HepG2 (cell line): ENCODE measurements around the gene ACOT13. TPM values are rescaled to one million over a fixed set of nuclear protein-coding genes. Genes with fewer than 3 reads are reported as not detected.

Experiments used
- ADNP ChIP-seq: sonication (generic); formaldehyde crosslinking; IDR thresholded peaks from 2 replicates; pipeline ENCODE4 v1.4.0; 2020; ENCODE audit warnings: missing genetic modification reagents
- AKAP8 ChIP-seq: sonication (generic); formaldehyde crosslinking; IDR thresholded peaks from 2 replicates; pipeline ENCODE4 v1.5.1; 2020; ENCODE audit warnings: mild to moderate bottlenecking, missing genetic modification reagents
- CBFB ChIP-seq: sonication (generic); formaldehyde crosslinking; IDR thresholded peaks from 2 replicates; pipeline ENCODE4 v1.4.0; 2020; ENCODE audit warnings: missing genetic modification reagents
- CENPT ChIP-seq: sonication (generic); formaldehyde crosslinking; IDR thresholded peaks from 2 replicates; pipeline ENCODE4 v1.8.0; 2022; ENCODE audit warnings: low read depth, mild to moderate bottlenecking, moderate library complexity, missing genetic modification reagents
- DNMT1 ChIP-seq: sonication (generic); formaldehyde crosslinking; IDR thresholded peaks from 2 replicates; pipeline ENCODE4 v1.5.1; 2020; ENCODE audit warnings: mild to moderate bottlenecking, missing genetic modification reagents
- HOXD1 ChIP-seq: sonication (generic); formaldehyde crosslinking; IDR thresholded peaks from 2 replicates; pipeline ENCODE4 v1.5.0; 2020; ENCODE audit warnings: missing genetic modification reagents
- KDM6A ChIP-seq: IDR thresholded peaks from 2 replicates; pipeline ENCODE4 v1.6.1; 2016; ENCODE audit warnings: low read depth
- MED13 ChIP-seq: sonication (generic); formaldehyde crosslinking; IDR thresholded peaks from 2 replicates; pipeline ENCODE4 v1.5.0; 2020; ENCODE audit warnings: missing genetic modification reagents
- MZF1 ChIP-seq: sonication (generic); formaldehyde crosslinking; IDR thresholded peaks from 2 replicates; pipeline ENCODE4 v1.8.1; 2023; ENCODE audit warnings: mild to moderate bottlenecking, missing genetic modification reagents, borderline replicate concordance
- NFYC ChIP-seq: IDR thresholded peaks from 2 replicates; pipeline ENCODE4 v1.6.1; 2016; ENCODE audit warnings: missing genetic modification reagents, missing compliant biosample characterization
- SIN3B ChIP-seq: fragments of 150-350 bp; IDR thresholded peaks from 2 replicates; pipeline ENCODE4 v1.6.1; 2014; ENCODE audit warnings: low read length
- SIX1 ChIP-seq: sonication (generic); formaldehyde crosslinking; IDR thresholded peaks from 2 replicates; pipeline ENCODE4 v1.4.0; 2020; ENCODE audit warnings: missing genetic modification reagents, borderline replicate concordance
- STAG1 ChIP-seq: sonication (generic); formaldehyde crosslinking; IDR thresholded peaks from 2 replicates; pipeline ENCODE4 v1.4.0; 2020; ENCODE audit warnings: missing genetic modification reagents
- ZFP90 ChIP-seq: sonication (generic); formaldehyde crosslinking; IDR thresholded peaks from 2 replicates; pipeline ENCODE4 v1.8.0; 2022; ENCODE audit warnings: missing genetic modification reagents, mild to moderate bottlenecking, inconsistent platforms, borderline replicate concordance
- ZKSCAN8 ChIP-seq: IDR thresholded peaks from 2 replicates; pipeline ENCODE4 v1.6.1; 2016; ENCODE audit warnings: borderline replicate concordance, missing genetic modification reagents, missing compliant biosample characterization
- ZMYM2 ChIP-seq: sonication (generic); formaldehyde crosslinking; IDR thresholded peaks from 2 replicates; pipeline ENCODE4 v1.8.0; 2022; ENCODE audit warnings: mild to moderate bottlenecking, missing genetic modification reagents
- ZNF207 ChIP-seq: fragments of 450-650 bp; IDR thresholded peaks from 2 replicates; pipeline ENCODE4 v1.6.1; 2016; ENCODE audit warnings: antibody characterized with exemption, borderline replicate concordance
- polyA plus RNA-seq, 8 experiments: library from polyadenylated mRNA; depleted of rRNA in 3 of 8; stranded (reverse) in 7 of 8; unstranded in 1 of 8; fragments of >200 nt; fragmentation: Illumina TruSeq in 4 of 8; extraction: Trizol in 4 of 8; gene quantifications; 2 replicates each; pipeline versions ENCODE4 v1.2.1 to v1.2.3, GENCODE V29; 2011 to 2016; ENCODE audit warnings: low read depth in 4 of 8, missing spikeins in 1 of 8, mixed read lengths in 1 of 8; ENCODE audit not compliant: insufficient read depth in 1 of 8
- total RNA-seq, 5 experiments: library from RNA; depleted of rRNA; stranded (reverse); fragments of >200 nt; fragmentation: Illumina TruSeq; extraction: Trizol; gene quantifications; 2 replicates each; pipeline ENCODE4 v1.2.3, GENCODE V29; 2016; ENCODE audit warnings: low read depth in 1 of 5
- TF ChIP-seq, protein P1 (sequence below): sonication (generic); formaldehyde crosslinking; IDR thresholded peaks from 2 replicates; pipeline ENCODE4 v1.5.0; 2020; ENCODE audit warnings: mild to moderate bottlenecking, missing genetic modification reagents
- TF ChIP-seq, protein P2 (sequence below): sonication (generic); formaldehyde crosslinking; IDR thresholded peaks from 2 replicates; pipeline ENCODE4 v1.5.1; 2020; ENCODE audit warnings: missing genetic modification reagents, mild to moderate bottlenecking, borderline replicate concordance
- TF ChIP-seq, protein P3 (sequence below): sonication (generic); formaldehyde crosslinking; IDR thresholded peaks from 2 replicates; pipeline ENCODE4 v1.4.0; 2020; ENCODE audit warnings: missing genetic modification reagents, borderline replicate concordance
- TF ChIP-seq, protein P4 (sequence below): sonication (generic); formaldehyde crosslinking; IDR thresholded peaks from 2 replicates; pipeline ENCODE4 v1.4.0; 2020; ENCODE audit warnings: mild to moderate bottlenecking, missing genetic modification reagents

The ACOT13 gene
- total and polyA plus RNA-seq, 2 of the 13 experiments (the other 11 are each of a cell fraction or from before 2014, with no cell fraction given), result 31.5 to 45.1 TPM

DNA sequence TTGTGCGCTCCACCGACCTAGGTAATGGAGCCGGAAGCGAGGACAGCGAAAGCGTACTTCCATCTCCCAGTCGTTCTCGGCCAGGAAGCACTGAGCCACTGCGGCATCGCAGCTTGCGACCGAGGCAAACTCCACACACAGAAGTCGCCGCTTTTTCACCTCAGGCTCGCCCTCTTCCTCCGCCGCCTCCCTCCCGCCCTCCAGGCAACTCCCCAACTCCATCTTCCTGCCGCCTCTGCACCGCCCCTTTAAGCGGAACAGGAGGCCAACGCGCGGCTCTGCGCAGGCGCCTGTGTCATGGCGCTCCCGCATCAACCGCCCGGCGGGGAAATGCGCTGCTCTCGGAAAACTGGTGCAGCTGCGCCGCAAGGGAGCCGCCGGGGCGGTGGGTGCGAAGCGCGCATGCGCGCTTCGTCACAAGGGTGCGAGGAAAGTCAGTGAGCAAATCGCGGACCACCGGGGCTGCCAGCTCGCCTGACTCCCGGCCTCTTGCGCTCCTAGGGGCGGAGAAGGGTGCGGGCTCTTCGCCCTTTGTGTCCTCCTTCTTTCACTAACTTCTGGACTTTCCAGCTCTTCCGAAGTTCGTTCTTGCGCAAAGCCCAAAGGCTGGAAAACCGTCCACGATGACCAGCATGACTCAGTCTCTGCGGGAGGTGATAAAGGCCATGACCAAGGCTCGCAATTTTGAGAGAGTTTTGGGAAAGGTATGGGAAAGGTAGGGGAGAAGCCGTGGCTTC, at the start of gene ACOT13, which contains the start of gene TDP2 (continued):
- TF ChIP-seq, protein P1, sequence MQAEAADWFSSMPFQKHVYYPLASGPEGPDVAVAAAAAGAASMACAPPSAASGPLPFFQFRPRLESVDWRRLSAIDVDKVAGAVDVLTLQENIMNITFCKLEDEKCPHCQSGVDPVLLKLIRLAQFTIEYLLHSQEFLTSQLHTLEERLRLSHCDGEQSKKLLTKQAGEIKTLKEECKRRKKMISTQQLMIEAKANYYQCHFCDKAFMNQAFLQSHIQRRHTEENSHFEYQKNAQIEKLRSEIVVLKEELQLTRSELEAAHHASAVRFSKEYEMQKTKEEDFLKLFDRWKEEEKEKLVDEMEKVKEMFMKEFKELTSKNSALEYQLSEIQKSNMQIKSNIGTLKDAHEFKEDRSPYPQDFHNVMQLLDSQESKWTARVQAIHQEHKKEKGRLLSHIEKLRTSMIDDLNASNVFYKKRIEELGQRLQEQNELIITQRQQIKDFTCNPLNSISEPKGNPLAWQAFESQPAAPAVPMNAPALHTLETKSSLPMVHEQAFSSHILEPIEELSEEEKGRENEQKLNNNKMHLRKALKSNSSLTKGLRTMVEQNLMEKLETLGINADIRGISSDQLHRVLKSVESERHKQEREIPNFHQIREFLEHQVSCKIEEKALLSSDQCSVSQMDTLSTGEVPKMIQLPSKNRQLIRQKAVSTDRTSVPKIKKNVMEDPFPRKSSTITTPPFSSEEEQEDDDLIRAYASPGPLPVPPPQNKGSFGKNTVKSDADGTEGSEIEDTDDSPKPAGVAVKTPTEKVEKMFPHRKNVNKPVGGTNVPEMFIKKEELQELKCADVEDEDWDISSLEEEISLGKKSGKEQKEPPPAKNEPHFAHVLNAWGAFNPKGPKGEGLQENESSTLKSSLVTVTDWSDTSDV, result no peak
- peak; percentile 57 for TF ChIP-seq HOXD1 (CRISPR knock-in tag)
- peak; percentile 22; the same call in 1 of the 2 replicates for TF ChIP-seq SIX1
- peak; percentile 92 for TF ChIP-seq AKAP8 (CRISPR knock-in tag)
- TF ChIP-seq, protein P2, sequence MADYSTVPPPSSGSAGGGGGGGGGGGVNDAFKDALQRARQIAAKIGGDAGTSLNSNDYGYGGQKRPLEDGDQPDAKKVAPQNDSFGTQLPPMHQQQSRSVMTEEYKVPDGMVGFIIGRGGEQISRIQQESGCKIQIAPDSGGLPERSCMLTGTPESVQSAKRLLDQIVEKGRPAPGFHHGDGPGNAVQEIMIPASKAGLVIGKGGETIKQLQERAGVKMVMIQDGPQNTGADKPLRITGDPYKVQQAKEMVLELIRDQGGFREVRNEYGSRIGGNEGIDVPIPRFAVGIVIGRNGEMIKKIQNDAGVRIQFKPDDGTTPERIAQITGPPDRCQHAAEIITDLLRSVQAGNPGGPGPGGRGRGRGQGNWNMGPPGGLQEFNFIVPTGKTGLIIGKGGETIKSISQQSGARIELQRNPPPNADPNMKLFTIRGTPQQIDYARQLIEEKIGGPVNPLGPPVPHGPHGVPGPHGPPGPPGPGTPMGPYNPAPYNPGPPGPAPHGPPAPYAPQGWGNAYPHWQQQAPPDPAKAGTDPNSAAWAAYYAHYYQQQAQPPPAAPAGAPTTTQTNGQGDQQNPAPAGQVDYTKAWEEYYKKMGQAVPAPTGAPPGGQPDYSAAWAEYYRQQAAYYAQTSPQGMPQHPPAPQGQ, result no peak; the same call in 1 of the 2 replicates
- TF ChIP-seq, protein P3, sequence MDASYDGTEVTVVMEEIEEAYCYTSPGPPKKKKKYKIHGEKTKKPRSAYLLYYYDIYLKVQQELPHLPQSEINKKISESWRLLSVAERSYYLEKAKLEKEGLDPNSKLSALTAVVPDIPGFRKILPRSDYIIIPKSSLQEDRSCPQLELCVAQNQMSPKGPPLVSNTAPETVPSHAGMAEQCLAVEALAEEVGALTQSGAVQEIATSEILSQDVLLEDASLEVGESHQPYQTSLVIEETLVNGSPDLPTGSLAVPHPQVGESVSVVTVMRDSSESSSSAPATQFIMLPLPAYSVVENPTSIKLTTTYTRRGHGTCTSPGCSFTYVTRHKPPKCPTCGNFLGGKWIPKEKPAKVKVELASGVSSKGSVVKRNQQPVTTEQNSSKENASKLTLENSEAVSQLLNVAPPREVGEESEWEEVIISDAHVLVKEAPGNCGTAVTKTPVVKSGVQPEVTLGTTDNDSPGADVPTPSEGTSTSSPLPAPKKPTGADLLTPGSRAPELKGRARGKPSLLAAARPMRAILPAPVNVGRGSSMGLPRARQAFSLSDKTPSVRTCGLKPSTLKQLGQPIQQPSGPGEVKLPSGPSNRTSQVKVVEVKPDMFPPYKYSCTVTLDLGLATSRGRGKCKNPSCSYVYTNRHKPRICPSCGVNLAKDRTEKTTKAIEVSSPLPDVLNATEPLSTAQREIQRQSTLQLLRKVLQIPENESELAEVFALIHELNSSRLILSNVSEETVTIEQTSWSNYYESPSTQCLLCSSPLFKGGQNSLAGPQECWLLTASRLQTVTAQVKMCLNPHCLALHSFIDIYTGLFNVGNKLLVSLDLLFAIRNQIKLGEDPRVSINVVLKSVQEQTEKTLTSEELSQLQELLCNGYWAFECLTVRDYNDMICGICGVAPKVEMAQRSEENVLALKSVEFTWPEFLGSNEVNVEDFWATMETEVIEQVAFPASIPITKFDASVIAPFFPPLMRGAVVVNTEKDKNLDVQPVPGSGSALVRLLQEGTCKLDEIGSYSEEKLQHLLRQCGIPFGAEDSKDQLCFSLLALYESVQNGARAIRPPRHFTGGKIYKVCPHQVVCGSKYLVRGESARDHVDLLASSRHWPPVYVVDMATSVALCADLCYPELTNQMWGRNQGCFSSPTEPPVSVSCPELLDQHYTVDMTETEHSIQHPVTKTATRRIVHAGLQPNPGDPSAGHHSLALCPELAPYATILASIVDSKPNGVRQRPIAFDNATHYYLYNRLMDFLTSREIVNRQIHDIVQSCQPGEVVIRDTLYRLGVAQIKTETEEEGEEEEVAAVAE (CRISPR knock-in tag), result peak; percentile 90
- 0 out of 2 replicates have a peak, but pooled peaks have one; percentile 35 for TF ChIP-seq ZMYM2 (CRISPR knock-in tag)
- peak; percentile 53 for TF ChIP-seq NFYC (CRISPR knock-in tag)
- no peak for TF ChIP-seq MZF1 (CRISPR knock-in tag)
- no peak for TF ChIP-seq ZFP90 (CRISPR knock-in tag)
- no peak for TF ChIP-seq ZNF207
- peak; percentile 59 for TF ChIP-seq STAG1 (CRISPR knock-in tag)
- TF ChIP-seq ZKSCAN8, result peak; percentile 78; the same call in 1 of the 2 replicates
- TF ChIP-seq DNMT1 (CRISPR knock-in tag), result peak; percentile 97
- no peak for TF ChIP-seq MED13 (CRISPR knock-in tag)
- TF ChIP-seq SIN3B, result peak; percentile 68; the same call in 1 of the 2 replicates
- no peak for TF ChIP-seq CENPT (CRISPR knock-in tag)
- peak; percentile 94 for TF ChIP-seq CBFB
- no peak for TF ChIP-seq ADNP
- TF ChIP-seq, protein P4, sequence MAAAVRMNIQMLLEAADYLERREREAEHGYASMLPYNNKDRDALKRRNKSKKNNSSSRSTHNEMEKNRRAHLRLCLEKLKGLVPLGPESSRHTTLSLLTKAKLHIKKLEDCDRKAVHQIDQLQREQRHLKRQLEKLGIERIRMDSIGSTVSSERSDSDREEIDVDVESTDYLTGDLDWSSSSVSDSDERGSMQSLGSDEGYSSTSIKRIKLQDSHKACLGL (CRISPR knock-in tag), result peak; percentile 74
- TF ChIP-seq KDM6A (CRISPR knock-in tag), result peak; percentile 26; the same call in 1 of the 2 replicates
